DMS53 treated with DMSO at 0.1 percent for 48 hours (cell line): ENCODE data around the gene SLC49A4.

ENCODE experiments used
- DNase-seq: peaks from one replicate; lab custom pipeline; 2025; ENCODE audit not compliant: unreplicated experiment; lab: John Stamatoyannopoulos, UW

Gene SLC49A4

GRCh38 chr3:122843604-122844003, 48.7 kb downstream of the SLC49A4 start:
- no peak for DNase-seq

GRCh38 chr3:122857019-122857418, 62.1 kb downstream of the SLC49A4 start:
- DNase-seq, result no peak

GRCh38 chr3:122858373-122858772, 63.5 kb downstream of the SLC49A4 start:
- no peak for DNase-seq

- DNase-seq, result no peak
Measured at GRCh38 chr3:122859021-122859805, 64.3 kb downstream of the SLC49A4 start.

- DNase-seq, result no peak
Measured at GRCh38 chr3:122862381-122862780, 67.5 kb downstream of the SLC49A4 start.

- no peak for DNase-seq
Measured at GRCh38 chr3:122864498-122864897, 69.6 kb downstream of the SLC49A4 start.

- DNase-seq, result no peak
Measured at GRCh38 chr3:122868322-122868721, 73.5 kb downstream of the SLC49A4 start.

GRCh38 chr3:122873741-122874515, 79.1 kb downstream of the SLC49A4 start:
- DNase-seq, result no peak

GRCh38 chr3:122875547-122876127, 80.8 kb downstream of the SLC49A4 start:
- no peak for DNase-seq

- DNase-seq, result no peak
Measured at GRCh38 chr3:122880173-122880572, 85.3 kb downstream of the SLC49A4 start.

- DNase-seq, result no peak
Measured at GRCh38 chr3:122880624-122881023, 85.8 kb downstream of the SLC49A4 start.

GRCh38 chr3:122882361-122882947, 87.6 kb downstream of the SLC49A4 start:
- DNase-seq, result no peak

- DNase-seq, result no peak
Measured at GRCh38 chr3:122886251-122886650, 91.4 kb downstream of the SLC49A4 start.

GRCh38 chr3:122886946-122887345, 92.1 kb downstream of the SLC49A4 start:
- no peak for DNase-seq

- DNase-seq, result no peak
Measured at GRCh38 chr3:122890077-122890719, 95.3 kb downstream of the SLC49A4 start.

GRCh38 chr3:122890720-122891220, 95.9 kb downstream of the SLC49A4 start:
- no peak for DNase-seq

- DNase-seq, result no peak
Measured at GRCh38 chr3:122892118-122892960, 97.5 kb downstream of the SLC49A4 start.

- peak; percentile 3 for DNase-seq
Measured at GRCh38 chr3:122893282-122893681, 98.4 kb downstream of the SLC49A4 start.

- DNase-seq, result no peak
Measured at GRCh38 chr3:122893754-122894668, 99.1 kb downstream of the SLC49A4 start.
